PFSK-1 (cell line): Measurements from ENCODE around the gene OLFML2A.

Source experiments
- FOXP2 ChIP-seq: optimal IDR thresholded peaks from 2 replicates; pipeline ENCODE3; 2011; ENCODE audit warnings: borderline replicate concordance, control low read depth, inconsistent platforms; ENCODE audit not compliant: insufficient read depth; ENCODE audit errors: extremely low read length, extremely low read depth
- POLR2AphosphoS5 ChIP-seq: IDR thresholded peaks from 2 replicates; pipeline ENCODE4 v1.6.1; 2012; ENCODE audit warnings: low read depth, mild to moderate bottlenecking, control low read depth, low read length, moderate library complexity
- SIN3A ChIP-seq: IDR thresholded peaks from 2 replicates; pipeline ENCODE4 v1.6.1; 2012; ENCODE audit warnings: mild to moderate bottlenecking, low read length, moderate library complexity, borderline replicate concordance; ENCODE audit not compliant: insufficient read depth
- TAF1 ChIP-seq: IDR thresholded peaks from 2 replicates; pipeline ENCODE4 v1.6.1; 2012; ENCODE audit warnings: low read length, control low read depth, borderline replicate concordance; ENCODE audit not compliant: insufficient read depth
- TF ChIP-seq, protein P1 (sequence below), 2 experiments: IDR thresholded peaks; 2 replicates each; pipeline versions ENCODE4 v1.6.1 to v1.8.0; 2011 to 2012; ENCODE audit warnings: low read depth in 2 of 2, low read length in 2 of 2, control low read depth in 1 of 2, inconsistent platforms in 1 of 2, mild to moderate bottlenecking in 1 of 2, moderate library complexity in 1 of 2; ENCODE audit not compliant: insufficient read depth in 1 of 2

OLFML2A gene

DNA sequence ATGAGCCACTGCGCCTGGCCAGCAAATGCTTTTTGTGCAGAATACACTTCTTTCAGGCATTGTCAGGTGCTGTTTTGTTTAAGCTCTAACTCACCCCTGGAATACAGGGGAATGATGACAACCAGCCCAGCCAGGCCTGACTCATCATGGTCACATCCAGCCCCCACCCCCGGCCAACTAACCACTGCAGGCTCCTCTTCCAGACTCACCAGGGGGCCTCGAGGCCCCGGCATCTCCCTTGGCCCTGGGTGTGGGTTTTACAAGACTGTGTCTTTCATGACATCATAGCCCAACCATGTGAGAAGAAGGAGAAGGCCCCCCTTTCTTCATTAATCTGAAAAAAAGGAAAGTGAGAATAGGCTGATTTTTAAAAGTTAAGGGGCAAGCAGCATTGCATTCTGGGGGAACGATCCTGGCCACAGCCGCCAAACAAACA, 35.5 kb downstream of the OLFML2A start:
- TF ChIP-seq TAF1 (no peak), POLR2AphosphoS5 (no peak), SIN3A (no peak), FOXP2 (no peak)
- TF ChIP-seq, protein P1, sequence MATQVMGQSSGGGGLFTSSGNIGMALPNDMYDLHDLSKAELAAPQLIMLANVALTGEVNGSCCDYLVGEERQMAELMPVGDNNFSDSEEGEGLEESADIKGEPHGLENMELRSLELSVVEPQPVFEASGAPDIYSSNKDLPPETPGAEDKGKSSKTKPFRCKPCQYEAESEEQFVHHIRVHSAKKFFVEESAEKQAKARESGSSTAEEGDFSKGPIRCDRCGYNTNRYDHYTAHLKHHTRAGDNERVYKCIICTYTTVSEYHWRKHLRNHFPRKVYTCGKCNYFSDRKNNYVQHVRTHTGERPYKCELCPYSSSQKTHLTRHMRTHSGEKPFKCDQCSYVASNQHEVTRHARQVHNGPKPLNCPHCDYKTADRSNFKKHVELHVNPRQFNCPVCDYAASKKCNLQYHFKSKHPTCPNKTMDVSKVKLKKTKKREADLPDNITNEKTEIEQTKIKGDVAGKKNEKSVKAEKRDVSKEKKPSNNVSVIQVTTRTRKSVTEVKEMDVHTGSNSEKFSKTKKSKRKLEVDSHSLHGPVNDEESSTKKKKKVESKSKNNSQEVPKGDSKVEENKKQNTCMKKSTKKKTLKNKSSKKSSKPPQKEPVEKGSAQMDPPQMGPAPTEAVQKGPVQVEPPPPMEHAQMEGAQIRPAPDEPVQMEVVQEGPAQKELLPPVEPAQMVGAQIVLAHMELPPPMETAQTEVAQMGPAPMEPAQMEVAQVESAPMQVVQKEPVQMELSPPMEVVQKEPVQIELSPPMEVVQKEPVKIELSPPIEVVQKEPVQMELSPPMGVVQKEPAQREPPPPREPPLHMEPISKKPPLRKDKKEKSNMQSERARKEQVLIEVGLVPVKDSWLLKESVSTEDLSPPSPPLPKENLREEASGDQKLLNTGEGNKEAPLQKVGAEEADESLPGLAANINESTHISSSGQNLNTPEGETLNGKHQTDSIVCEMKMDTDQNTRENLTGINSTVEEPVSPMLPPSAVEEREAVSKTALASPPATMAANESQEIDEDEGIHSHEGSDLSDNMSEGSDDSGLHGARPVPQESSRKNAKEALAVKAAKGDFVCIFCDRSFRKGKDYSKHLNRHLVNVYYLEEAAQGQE (IDR thresholded peaks at IDR 0.05; ENCODE audit: insufficient read depth in 1 of 2, low read depth in 2 of 2, low read length in 2 of 2): no peak

DNA sequence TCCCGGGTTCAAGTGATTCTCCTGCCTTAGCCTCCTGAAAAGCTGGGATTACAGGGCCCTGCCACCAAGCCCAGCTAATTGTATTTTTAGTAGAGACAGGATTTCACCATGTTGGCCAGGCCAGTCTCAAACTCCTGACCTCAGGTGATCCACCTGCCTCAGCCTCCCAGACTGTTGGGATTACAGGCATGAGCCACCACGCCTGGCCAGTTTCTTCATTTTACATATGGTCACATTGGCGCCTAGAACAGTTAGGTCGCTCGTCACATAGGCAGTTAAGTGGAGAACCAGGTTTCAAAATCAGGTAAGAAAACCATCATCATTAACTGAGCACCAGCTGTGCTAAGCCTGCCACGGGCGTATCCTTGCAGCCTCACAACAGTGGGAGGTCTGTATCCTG, 36.1 kb downstream of the OLFML2A start:
- TF ChIP-seq SIN3A (no peak), POLR2AphosphoS5 (no peak), FOXP2 (no peak), TAF1 (no peak)
- TF ChIP-seq, protein P1 (IDR thresholded peaks at IDR 0.05; ENCODE audit: insufficient read depth in 1 of 2, low read depth in 2 of 2, low read length in 2 of 2): no peak

GRCh38 chr9:124813501-124814163, 36.7 kb downstream of the OLFML2A start:
- TF ChIP-seq TAF1 (no peak), POLR2AphosphoS5 (no peak), FOXP2 (no peak), SIN3A (no peak)
- TF ChIP-seq, protein P1 (IDR thresholded peaks at IDR 0.05; ENCODE audit: insufficient read depth in 1 of 2, low read depth in 2 of 2, low read length in 2 of 2): no peak

DNA sequence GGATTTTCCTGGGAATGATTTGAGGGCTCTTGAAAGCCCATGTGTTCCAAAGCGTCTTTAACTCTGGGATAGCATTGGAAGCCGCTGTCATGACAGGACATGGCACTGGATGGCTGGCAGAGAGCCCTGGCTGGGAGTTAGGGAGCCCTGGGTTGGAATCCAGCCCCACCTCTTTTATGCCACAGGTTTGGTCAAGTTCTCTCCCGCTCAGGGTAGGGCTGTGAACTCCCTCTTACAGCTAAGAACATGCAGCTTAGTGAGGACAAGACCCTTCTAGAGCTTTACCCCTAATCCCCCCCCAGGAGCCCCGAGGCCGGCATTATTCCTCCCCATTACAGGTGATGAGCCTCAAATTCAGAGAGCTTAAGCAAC, 37.2 kb downstream of the OLFML2A start:
- no peak for TF ChIP-seq FOXP2
- no peak for TF ChIP-seq POLR2AphosphoS5
- no peak for TF ChIP-seq TAF1
- TF ChIP-seq, protein P1 (IDR thresholded peaks at IDR 0.05; ENCODE audit: insufficient read depth in 1 of 2, low read depth in 2 of 2, low read length in 2 of 2): no peak
- no peak for TF ChIP-seq SIN3A

- TF ChIP-seq FOXP2: no peak
- TF ChIP-seq, protein P1 (IDR thresholded peaks at IDR 0.05; ENCODE audit: insufficient read depth in 1 of 2, low read depth in 2 of 2, low read length in 2 of 2): no peak
- TF ChIP-seq TAF1: no peak
- no peak for TF ChIP-seq SIN3A
- no peak for TF ChIP-seq POLR2AphosphoS5
Measured at GRCh38 chr9:124815601-124816000, 38.7 kb downstream of the OLFML2A start.
